GM21737 (cell line): ENCODE results near the gene ZNF280C.
"Not testable (repeated sequence)": the region's sequence is repeated elsewhere in the genome, so short reads cannot be mapped to it uniquely, and the experiment has no call there.

ENCODE experiments used
- ATAC-seq: cut with Tn5 transposase; IDR thresholded peaks from one replicate; pipeline ENCODE4 v1.9.1; 2021; ENCODE audit warnings: mild to moderate bottlenecking, moderate library complexity; ENCODE audit not compliant: unreplicated experiment

Gene ZNF280C

DNA sequence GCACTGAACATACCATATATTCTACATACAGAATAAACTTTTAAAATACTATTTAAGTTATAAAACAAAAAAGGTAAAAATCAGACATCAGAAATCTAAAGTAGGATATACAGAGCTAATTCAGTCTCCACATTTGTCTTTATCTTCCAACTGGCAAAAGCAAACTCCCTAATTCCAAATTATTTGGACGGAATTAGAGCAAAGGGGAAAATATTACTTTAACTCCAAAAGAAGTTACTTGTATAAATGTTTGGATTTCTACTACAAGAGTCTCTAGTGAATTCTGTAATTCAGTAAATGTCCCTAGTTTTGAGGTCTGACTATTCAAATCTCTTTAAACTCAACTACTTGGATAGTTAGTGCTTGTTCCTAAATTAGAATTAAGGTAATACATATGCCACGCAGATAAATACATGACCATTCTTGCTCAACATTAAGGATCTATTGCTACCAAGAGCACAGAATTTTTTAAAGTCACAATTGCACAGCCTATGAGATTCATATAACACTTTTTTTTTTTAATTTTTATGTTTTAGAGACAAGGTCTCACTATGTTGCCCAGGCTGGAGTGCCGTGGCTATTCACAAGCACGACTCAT is 7.3 kb downstream of the ZNF280C start:
- ATAC-seq, result no peak

DNA sequence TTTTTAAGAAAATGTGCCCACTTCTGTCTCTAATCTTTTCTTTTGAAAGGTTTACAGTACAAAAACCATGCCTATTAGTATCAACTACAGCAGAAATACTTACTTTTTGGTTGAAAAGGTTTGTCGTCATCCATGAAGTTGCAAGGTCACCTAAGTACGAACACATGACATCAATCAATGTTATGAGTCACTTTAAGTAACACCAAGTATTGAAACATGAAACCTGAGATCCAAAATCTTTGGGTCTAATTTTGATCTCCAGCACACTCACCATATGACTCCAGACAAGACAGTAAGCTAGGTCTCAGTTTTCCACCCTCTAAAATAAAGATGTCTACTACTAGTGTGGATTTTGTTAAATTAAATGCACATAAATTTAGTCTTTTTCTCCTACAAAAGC is 8.4 kb downstream of the ZNF280C start:
- no peak for ATAC-seq

DNA sequence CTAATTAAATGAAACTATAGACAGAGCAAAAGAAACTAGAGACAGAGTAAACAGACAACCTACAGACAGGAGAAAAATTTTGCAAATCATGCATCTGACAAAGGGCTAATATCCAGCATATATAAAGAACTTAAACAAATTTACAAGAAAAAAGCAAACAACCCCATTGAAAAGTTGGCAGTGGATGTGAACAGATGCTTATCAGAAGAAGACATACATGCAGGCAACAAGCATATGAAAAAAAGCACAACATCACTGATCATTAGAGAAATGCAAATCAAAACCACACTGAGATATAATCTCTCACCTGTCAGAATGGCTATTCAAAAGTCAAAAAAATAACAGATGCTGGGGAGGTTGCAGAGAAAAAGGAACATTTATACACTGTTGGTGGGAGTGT is 14.8 kb downstream of the ZNF280C start:
- ATAC-seq, result no peak

DNA sequence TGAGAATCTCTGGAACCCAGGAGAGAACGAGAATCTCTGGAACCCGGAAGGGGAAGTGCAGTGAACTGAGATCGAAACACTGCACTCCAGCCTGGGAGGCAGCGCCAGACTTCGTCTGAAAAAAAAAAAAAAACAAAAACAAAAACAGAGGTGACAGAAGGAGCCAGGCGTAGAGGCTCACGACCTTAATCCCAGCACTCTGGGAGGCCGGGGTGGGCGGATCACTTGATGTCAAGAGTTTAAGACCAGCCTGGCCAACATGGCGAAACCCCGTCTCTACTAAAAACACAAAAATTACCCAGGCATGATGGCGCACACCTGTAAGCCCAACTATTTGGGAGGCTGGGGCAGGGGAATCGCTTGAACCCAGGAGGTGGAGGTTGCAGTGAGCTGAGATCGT is 17.0 kb downstream of the ZNF280C start:
- ATAC-seq, result no peak

DNA sequence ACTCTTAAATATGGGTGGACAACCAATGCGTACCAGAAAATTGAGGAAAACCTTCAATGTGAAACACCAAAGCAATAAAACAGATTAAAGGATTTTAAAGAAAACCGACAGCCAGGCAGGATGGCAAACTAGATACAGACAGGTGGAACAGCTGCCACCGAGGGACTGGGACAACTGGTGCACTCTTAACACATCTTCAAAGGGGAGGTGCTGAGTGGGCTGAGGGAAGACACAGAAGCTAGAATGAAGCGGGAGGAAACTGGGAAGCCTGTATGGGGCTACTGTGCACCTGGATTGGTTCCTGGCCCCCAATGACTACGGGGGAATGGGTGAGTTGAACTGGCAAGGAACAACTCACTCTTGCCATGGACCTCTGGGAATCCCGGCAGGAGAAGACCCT is 20.7 kb downstream of the ZNF280C start:
- ATAC-seq, result no peak

DNA sequence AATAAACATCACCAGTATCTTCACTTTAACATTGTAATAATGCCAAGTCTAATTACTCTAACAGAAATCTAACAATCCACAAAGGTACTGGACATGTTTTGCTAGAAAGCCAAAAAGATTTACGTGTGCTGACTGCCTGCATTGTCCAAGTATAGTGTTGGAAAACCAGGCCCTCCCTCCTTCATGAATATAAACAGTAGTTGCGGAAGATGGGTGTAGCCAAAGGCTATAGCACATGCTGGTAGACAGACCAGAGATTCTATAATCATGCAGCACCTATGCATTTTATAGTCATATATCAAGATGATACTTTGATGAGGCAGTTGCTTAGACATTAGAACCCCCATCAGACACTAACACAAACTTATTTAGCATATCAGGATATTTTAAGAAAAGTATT is 22.6 kb downstream of the ZNF280C start:
- ATAC-seq, result no peak

DNA sequence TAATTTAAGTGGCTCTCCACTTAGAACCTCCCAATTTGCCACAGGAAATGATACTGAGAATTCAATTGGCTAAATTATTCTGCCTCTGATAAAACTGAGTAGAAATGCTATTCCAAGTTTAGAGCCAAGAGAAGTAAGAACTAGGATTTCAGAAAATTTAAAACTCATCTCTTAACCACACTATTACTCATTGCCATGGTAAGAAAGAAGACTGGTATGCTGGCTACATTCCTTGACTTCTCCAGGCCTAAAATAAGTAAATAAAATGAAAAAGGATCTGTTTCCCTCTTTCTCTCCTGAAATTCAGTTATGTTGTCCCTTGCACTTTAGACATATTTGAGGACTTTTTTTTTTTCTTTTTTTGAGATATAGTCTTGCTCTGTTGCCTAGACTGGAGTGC is 23.3 kb downstream of the ZNF280C start:
- ATAC-seq, result no peak

DNA sequence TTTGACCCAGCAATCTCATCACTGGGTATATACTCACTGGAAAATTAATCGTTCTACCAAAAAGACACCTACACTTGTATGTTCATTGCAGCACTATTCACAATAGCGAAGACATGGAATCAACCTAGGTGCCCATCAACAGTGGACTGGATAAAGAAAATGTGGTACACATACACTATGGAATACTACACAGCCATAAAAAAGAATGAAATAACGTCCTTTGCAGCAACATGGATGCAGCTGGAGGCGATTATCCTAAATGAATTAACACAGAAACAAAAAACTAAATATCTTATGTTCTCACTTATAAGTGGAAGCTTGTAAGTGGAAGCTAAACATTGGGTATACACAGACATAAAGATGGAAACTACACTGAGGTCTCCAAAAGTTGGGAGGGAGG is 37.5 kb downstream of the ZNF280C start:
- not testable (repeated sequence) for ATAC-seq

DNA sequence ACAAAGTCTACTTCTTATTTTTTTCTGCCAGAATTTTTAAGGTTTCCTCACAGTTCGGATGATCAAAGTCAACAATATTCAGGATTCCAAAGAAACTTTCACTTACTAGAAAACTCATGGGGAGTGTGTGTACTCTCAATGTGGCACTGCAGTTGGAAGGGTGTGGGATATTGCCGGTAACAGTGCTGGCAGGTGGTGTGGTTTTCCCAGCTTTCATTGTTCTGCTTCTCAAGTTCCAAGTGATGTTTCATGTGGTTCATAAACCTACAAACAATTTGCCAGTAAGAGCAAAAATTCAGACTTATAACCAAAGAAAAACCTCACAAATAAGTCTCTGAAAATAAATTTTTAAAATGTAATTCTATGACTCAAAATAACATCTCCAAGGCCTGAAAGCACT is 39.8 kb downstream of the ZNF280C start:
- ATAC-seq, result no peak

DNA sequence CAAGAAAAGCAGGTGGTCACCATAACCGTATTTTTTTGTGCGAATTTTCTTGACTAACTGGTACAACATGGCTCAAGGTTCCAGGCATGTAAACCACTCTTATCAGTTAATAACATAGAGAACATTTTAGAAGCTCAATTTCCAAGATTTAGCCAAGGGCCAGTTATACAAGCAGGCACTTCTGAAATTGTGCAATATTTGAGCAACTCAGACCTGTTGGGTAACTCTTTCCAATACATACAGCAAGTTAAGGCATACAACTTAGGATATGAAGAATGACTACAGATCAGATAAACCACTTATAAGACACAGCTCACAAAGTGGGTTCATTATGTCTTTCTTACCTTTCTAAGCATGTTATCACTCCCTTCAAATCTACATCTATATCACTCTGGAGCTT is 43.9 kb downstream of the ZNF280C start:
- ATAC-seq, result no peak

DNA sequence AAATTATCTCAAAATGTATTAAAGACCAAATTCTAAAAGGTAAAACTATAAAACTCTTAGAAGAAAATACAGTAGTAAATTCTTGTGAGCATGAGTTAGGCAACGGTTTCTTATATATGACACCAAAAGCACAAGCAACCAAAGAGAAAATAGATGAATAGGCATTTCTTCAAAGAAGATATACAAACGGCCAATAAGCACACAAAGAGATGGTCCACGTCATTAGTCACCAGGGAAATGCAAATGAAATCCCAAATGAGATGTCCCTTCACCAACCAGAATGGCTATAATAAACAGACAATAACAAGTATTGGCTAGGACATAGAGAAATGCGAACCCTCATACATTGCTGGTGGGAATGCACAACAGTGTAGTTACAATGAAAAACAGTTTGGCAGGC is 52.4 kb downstream of the ZNF280C start:
- ATAC-seq, result no peak

DNA sequence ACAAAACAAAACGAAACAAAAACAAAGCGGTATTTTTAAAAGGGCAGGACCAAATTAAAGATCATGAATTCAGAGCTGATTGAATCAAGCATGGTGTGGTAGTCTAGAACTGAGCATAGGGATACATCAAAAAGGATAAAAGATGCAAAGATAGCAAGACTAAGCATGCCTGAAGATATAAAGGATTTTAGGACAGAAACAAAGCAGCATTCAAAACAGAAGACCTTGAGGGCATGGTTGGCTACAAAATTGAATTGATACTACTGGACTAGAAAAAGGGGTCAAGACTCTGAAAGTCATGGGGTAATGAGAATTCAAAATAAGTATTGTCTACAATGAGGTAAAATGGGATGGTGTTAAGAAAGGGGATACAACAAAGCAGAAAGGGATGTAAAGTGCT is 55.3 kb downstream of the ZNF280C start:
- ATAC-seq, result no peak

DNA sequence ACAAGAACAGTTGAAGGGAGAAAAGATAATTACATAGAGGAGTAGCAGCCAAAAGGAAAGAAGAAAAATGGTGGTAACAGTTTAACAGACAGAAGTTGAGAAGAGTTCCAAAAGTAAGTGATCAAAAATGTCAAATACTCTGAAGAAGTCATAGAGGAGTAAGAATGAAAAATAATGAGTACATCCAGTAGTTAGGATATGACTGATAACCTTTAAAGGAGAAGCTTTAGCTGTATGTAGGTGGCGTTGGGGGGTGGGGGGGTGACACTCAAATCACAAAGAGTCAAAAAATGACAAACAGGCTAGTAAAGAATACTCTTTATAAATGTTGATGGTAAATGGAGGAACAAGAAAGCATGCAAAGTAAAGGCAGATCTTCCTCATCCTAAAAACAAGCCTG is 56.3 kb downstream of the ZNF280C start:
- ATAC-seq, result no peak

DNA sequence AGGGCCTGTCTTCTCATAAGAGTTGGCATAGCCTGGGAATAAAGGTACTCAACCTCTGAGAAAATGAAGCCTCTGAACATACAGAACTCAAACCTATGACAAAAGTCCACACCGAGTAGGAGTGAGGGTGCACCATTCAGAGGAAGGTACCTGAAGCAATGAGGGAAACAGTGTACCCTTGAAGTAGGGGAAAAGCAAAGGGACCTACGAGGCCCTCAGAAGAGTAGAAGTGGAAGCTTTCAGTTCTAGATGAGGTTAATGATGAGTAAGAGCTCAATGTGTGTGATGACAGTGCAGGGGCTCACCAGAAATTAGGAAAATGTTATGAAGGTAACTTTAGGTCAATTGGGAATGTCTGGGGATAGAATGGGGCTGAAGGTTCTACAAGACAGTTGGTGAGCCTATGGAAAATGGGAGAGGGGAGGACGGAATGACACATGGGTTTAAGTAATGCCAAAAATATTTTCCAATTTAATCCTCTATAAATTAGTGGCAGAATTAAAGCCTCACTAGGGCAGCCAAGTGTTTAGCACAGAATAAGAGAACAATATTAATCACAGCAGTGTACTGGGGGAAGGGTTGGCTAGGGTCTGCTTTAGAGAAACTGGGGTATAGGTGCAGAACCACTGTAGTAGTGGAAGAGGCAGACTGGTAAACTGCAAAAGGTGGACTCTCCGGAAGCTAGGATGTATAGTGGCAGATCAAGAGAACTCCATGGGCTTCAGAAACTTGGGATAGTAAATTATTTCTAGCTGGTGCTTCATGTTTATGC is 57.1 kb downstream of the ZNF280C start:
- ATAC-seq, result no peak

DNA sequence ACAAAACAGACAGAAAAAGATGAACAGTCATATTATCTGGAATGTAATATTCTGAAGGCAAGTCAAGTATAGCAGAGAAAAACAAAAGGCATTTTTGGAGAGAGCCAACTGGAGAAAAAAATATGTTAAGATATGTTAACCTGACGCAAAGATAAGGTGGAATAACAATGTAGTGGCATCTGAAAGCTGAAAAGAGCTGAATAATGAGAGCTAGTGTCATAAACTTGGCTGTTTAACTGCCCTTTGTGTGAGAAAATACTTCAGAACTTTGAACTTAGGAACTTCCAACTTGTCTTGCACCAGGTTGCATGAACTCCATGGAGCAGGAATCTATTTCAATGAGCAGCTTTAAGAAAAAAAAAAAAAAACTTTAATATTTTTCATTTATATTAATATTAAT is 64.1 kb downstream of the ZNF280C start:
- no peak for ATAC-seq

DNA sequence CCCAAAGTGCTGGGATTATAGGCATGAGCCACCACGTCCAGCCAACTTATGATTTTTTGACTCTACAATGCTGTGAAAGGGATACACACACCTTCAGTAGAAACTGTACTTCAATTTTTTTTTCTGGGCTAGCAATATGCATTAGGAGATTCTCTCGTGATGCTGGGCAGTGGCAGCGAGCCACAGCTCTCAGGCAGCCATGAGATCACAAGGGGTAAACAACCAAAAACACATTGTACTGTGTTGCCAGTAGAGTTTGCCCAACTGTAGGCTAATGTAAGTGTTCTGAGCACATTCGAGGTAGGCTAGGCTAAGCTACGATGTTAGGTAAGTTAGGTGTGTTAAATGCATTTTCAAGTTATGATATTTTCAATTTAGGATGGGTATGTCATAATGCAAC is 71.2 kb downstream of the ZNF280C start:
- no peak for ATAC-seq

DNA sequence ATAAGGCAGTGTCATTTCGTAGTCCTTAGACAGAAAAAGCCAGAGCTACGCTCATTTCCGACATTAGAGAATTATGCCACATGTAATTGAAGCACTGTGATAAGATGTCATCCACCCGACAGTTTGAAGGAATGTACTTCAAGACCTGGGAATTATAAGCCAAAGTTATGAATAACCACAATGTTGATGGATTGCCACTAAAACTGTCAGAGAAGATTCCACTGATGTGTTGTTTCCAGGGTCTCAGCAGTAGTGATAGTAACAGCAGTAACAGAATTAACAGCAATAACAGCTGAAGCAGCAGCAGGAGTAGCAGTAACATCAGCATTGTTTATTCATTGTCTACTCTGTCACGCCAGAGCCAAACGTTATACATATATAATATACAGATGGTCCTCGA is 72.2 kb downstream of the ZNF280C start:
- no peak for ATAC-seq

DNA sequence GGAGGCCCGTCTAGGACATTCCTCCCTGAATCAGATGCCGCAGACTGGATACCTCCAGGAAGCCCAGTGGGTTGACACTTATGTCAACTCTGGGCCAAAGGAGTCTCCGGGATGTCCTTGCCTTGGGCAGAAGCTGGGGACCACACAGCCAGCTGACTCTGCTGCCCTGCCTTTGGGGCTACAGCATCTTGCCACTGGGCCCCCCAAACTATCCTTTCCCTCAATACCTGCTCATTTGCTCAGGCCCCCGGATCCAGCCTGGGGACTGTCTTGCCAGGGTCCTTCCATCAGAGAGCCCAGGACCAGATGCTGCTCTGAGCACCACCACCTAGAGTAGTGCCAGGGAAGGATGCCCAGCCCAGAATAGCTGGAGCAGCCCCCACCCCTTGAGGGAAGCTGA is 77.9 kb downstream of the ZNF280C start:
- ATAC-seq, result no peak

DNA sequence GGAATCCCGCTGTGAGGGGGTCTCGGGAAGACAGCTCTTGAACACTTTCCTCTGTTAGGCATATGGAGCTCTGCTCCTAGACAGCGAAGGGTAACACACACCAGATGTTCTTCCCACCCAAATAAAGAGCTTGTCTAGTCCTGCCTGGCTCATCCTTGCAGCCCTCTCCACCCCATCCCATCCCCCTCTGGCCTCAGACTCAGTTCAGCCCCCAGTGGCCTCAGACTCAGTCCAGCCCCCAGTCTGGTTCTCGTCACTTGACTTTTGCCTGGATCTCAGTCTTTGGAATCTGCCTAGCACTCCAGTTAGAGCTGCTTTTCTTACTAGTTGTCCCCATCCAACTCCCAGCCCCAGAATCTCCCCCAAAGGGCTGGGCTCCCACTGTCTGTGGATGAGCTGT is 82.0 kb downstream of the ZNF280C start:
- no peak for ATAC-seq

DNA sequence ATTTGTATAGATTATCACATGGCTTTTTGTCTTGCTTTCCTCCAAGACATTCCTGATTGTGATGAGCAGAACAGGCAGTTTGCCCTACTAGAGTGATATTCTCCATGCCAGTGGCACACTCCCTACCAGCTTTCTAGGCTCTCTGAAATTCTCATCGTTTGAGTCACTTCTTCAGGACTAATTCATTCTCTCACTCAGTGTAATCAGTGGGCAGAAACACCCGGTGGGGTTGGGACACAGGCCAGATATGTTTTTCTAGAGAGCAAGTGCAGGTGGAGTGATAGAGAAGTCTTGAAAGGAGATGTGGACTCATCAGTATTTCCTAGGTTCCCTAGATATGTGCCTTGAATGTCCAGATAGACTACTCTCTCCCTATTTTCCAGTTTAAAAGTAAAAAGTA is 83.8 kb downstream of the ZNF280C start:
- no peak for ATAC-seq

DNA sequence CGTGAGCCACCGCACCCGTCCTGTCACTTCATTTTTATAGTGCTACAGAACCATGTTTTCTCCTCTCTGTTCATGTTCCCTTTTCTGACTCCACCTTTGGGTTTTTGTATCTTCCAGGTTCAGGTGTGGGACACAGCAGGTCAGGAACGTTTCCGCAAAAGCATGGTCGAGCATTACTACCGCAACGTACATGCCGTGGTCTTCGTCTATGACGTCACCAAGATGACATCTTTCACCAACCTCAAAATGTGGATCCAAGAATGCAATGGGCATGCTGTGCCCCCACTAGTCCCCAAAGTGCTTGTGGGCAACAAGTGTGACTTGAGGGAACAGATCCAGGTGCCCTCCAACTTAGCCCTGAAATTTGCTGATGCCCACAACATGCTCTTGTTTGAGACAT is 84.5 kb downstream of the ZNF280C start:
- ATAC-seq, result no peak

DNA sequence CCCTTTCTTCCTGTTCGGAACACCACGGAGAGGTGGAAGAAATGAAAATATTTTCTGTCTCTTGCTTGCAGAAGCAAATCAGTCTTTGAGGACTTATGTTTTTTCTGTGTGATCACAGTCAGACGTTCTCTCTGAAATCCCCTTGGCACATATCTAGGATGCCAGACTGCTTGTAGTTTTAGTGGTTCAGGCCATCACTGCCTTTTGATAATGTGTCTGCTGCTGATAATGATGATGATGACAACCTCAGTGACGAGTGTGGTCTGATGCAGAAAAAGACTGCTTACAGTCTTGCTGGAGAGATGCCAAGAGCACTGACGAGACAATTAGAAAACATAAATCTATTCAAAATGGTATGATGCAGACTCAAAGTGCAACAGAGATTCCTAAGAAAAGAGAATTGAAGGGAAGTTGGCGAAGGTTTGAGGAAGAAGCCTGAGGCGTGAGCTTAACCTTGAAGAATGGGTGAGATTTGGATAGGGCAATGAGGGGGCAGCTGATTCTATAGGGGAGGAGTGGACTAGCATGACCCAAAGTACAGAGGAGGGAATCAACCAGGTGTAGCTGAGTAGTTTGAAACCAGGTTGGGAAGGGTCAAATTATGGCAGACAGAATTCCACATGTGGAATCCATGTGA is 89.0 kb downstream of the ZNF280C start:
- ATAC-seq, result no peak
